Mesenchymal stem cell (in vitro differentiated cells and primary cell): ENCODE results near the gene ACOT9.

Experiments
- DNase-seq: peaks from one replicate; pipeline ENCODE4 v3.0.0-alpha.2; 2013
- H2AFZ ChIP-seq: one replicate; pipeline ENCODE4 v1.6.1; 2013; ENCODE audit warnings: low read depth, mild to moderate bottlenecking, control low read depth, inconsistent platforms, low read length, moderate library complexity
- H2AK5ac ChIP-seq: 2 replicates; pipeline ENCODE4 v1.6.1; 2013; ENCODE audit warnings: low read length, moderate library complexity, mild to moderate bottlenecking, inconsistent platforms; ENCODE audit not compliant: severe bottlenecking
- H2BK120ac ChIP-seq: one replicate; pipeline ENCODE4 v1.6.1; 2013; ENCODE audit warnings: low read depth, mild to moderate bottlenecking, inconsistent platforms, low read length, moderate library complexity
- H2BK12ac ChIP-seq, 2 experiments: one replicate each; pipeline ENCODE4 v1.6.1; 2013; ENCODE audit warnings: inconsistent platforms in 2 of 2, low read length in 2 of 2, mild to moderate bottlenecking in 2 of 2, moderate library complexity in 2 of 2, control low read depth in 1 of 2
- H2BK15ac ChIP-seq: one replicate; pipeline ENCODE4 v1.6.1; 2013; ENCODE audit warnings: mild to moderate bottlenecking, low read depth, inconsistent platforms; ENCODE audit not compliant: poor library complexity, severe bottlenecking
- H2BK5ac ChIP-seq: 2 replicates; pipeline ENCODE4 v1.6.1; 2013; ENCODE audit warnings: low read depth, mild to moderate bottlenecking, low read length, control low read depth, inconsistent platforms; ENCODE audit not compliant: poor library complexity, severe bottlenecking
- H3K14ac ChIP-seq, 2 experiments: one replicate each; pipeline ENCODE4 v1.6.1; 2013; ENCODE audit warnings: inconsistent platforms in 2 of 2, low read length in 2 of 2, control low read depth in 1 of 2, mild to moderate bottlenecking in 1 of 2, moderate library complexity in 1 of 2
- H3K18ac ChIP-seq, 2 experiments: one replicate each; pipeline ENCODE4 v1.6.1; 2013; ENCODE audit warnings: inconsistent platforms in 2 of 2, low read length in 2 of 2, control low read depth in 1 of 2, low read depth in 1 of 2, mild to moderate bottlenecking in 1 of 2
- H3K23ac ChIP-seq, 2 experiments: one replicate each; pipeline ENCODE4 v1.6.1; 2013; ENCODE audit warnings: inconsistent platforms in 2 of 2, low read length in 2 of 2, mild to moderate bottlenecking in 2 of 2, moderate library complexity in 2 of 2, control low read depth in 1 of 2
- H3K27ac ChIP-seq: 2 replicates; pipeline ENCODE4 v1.5.1; 2013; ENCODE audit warnings: mild to moderate bottlenecking, moderate library complexity, low read length, control low read depth, inconsistent platforms; ENCODE audit not compliant: poor library complexity, severe bottlenecking
- H3K27me3 ChIP-seq, 2 experiments: 2 replicates each; pipeline versions ENCODE4 v1.6.1 to v1.7.0; 2013; ENCODE audit warnings: low read length in 2 of 2, mild to moderate bottlenecking in 2 of 2, moderate library complexity in 2 of 2, control low read depth in 1 of 2, inconsistent platforms in 1 of 2; ENCODE audit not compliant: control insufficient read depth in 1 of 2, insufficient read depth in 1 of 2
- H3K36me3 ChIP-seq, 2 experiments: 2 replicates each; pipeline versions ENCODE4 v1.6.1 to v1.7.0; 2013; ENCODE audit warnings: low read length in 2 of 2, control low read depth in 1 of 2, inconsistent platforms in 1 of 2, low read depth in 1 of 2, mild to moderate bottlenecking in 1 of 2; ENCODE audit not compliant: insufficient read depth in 2 of 2, control insufficient read depth in 1 of 2
- H3K4ac ChIP-seq, 2 experiments: one replicate each; pipeline ENCODE4 v1.6.1; 2013; ENCODE audit warnings: inconsistent platforms in 2 of 2, low read length in 2 of 2, mild to moderate bottlenecking in 2 of 2, moderate library complexity in 2 of 2, control low read depth in 1 of 2, low read depth in 1 of 2
- H3K4me1 ChIP-seq: 2 replicates; pipeline ENCODE4 v1.6.1; 2013; ENCODE audit warnings: low read depth, low read length, control low read depth; ENCODE audit not compliant: control insufficient read depth, insufficient read depth
- H3K4me2 ChIP-seq: 2 replicates; pipeline ENCODE4 v1.6.1; 2013; ENCODE audit warnings: low read length, mild to moderate bottlenecking, inconsistent platforms; ENCODE audit not compliant: poor library complexity, severe bottlenecking
- H3K4me3 ChIP-seq, 2 experiments: 2 replicates each; pipeline versions ENCODE4 v1.5.1 to v1.7.0; 2013; ENCODE audit warnings: low read length in 2 of 2, mild to moderate bottlenecking in 2 of 2, control low read depth in 1 of 2, low read depth in 1 of 2; ENCODE audit not compliant: insufficient read depth in 1 of 2
- H3K79me1 ChIP-seq: replicated peaks from 2 replicates; pipeline ENCODE4 v1.6.1; 2013; ENCODE audit warnings: mild to moderate bottlenecking, control low read depth, low read length, inconsistent platforms; ENCODE audit not compliant: poor library complexity, severe bottlenecking
- H3K9ac ChIP-seq: 2 replicates; pipeline ENCODE4 v1.7.0; 2013; ENCODE audit warnings: mild to moderate bottlenecking, low read length, moderate library complexity
- H3K9me3 ChIP-seq: 2 replicates; pipeline ENCODE4 v1.7.0; 2013; ENCODE audit warnings: mild to moderate bottlenecking, low read length; ENCODE audit not compliant: control insufficient read depth
- H4K8ac ChIP-seq: one replicate; pipeline ENCODE4 v1.6.1; 2013; ENCODE audit warnings: inconsistent platforms, mild to moderate bottlenecking, low read length, moderate library complexity
- H4K91ac ChIP-seq: one replicate; pipeline ENCODE4 v1.6.1; 2013; ENCODE audit warnings: mild to moderate bottlenecking, low read length, inconsistent platforms
- WGBS: methylation state at CpG from one replicate; pipeline ENCODE4 v1.1.7; 2013; ENCODE audit warnings: mixed read lengths; 5-methylcytosine and 5-hydroxymethylcytosine counted together

Gene ACOT9

DNA sequence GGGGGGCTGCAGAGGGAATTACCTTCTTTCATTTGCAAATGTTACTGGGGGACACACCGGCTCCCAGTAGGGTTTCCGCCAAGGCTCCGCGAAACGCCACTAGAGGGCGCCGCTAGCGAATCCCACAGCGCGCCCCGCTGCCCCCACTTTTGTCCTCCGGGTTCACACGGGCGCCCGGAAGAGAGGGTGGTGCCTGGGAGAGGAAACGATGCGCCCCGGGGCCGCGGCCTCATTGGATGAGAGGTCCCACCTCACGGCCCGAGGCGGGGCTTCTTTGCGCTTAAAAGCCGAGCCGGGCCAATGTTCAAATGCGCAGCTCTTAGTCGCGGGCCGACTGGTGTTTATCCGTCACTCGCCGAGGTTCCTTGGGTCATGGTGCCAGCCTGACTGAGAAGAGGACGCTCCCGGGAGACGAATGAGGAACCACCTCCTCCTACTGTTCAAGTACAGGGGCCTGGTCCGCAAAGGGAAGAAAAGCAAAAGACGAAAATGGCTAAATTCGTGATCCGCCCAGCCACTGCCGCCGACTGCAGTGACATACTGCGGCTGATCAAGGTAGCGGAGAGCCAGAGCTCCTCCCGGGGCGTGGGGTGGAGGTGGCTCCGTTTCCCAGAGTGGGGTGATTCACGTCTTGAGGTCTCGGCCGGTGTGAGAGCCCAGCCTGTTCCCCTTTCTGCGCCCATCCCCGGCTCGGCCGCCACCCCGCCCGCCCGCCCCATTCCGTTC is 40.0 kb upstream of the ACOT9 start, which contains the start of gene SAT1:
Gene SAT1 (plus strand): TSS at position 311 of the 726 bp plus-strand sequence. CDS start 179 bp downstream, at position 490.
- no peak within 1 kb of the TSS for H2BK15ac ChIP-seq

DNA sequence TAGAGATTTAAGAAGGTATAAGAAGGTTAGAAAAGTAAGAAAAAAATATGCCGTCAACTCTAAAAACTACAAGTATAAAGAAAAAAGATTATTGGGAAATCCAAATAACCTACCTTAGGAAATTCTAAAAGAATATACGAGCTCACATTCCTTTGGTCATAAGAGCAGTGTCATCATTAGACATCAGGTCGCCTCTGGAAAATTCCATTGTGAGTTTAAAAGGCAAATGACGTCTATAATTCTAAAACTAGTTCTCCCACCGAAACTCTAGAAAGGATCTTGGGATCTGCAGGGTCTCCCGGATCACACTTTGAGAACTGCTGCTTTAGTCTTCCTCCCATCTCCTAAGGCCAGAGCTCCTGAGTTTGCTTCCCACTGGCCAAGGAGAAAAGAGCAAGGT is 39.4 kb upstream of the ACOT9 start:
- H3K4me3 ChIP-seq: peak overlapping the region in 1 of 2 experiments; percentile 55
- H3K79me1 ChIP-seq: no peaks in the 10 kb centered on the region
- DNase-seq: peak; percentile 57
- H3K14ac ChIP-seq: no peak overlapping the region
- no peak overlapping the region for H4K91ac ChIP-seq
- H2BK15ac ChIP-seq: no peak overlapping the region
- H2AK5ac ChIP-seq: no peak overlapping the region
- no peak overlapping the region for H3K23ac ChIP-seq
- H3K9ac ChIP-seq: peak overlapping the region; percentile 92
- peak overlapping the region in 1 of 2 experiments; percentile 51 for H3K4ac ChIP-seq
- H3K4me2 ChIP-seq: peak overlapping the region; percentile 34
- H3K27ac ChIP-seq: peak overlapping the region; percentile 68
- peaks cover 0 to 16% of the 10 kb centered on the region in 2 experiments for H3K36me3 ChIP-seq
- H2BK120ac ChIP-seq: no peak overlapping the region
- H2BK12ac ChIP-seq: no peak overlapping the region
- WGBS: 44% methylated on average over 5 of the region's 6 CpGs
- peak overlapping the region; percentile 27 for H4K8ac ChIP-seq
- no peaks in the 10 kb centered on the region for H3K27me3 ChIP-seq
- H3K9me3 ChIP-seq: no peaks in the 10 kb centered on the region
- no peak overlapping the region for H3K18ac ChIP-seq
- H2BK5ac ChIP-seq: no peak overlapping the region
- no peaks in the 10 kb centered on the region for H3K4me1 ChIP-seq
- peak overlapping the region; percentile 63 for H2AFZ ChIP-seq

More for the DNA sequence above, 40.0 kb upstream of the ACOT9 start, which contains the start of gene SAT1:
- H3K4me2 ChIP-seq: peak within 1 kb of the TSS; percentile 34
- no peak within 1 kb of the TSS for H2AK5ac ChIP-seq
- no peak within 1 kb of the TSS for H2BK5ac ChIP-seq
- no peaks in the 10 kb centered on the region for H3K79me1 ChIP-seq
- H2AFZ ChIP-seq: peak within 1 kb of the TSS; percentile 63
- H3K9me3 ChIP-seq: no peaks in the 10 kb centered on the region
- no peak within 1 kb of the TSS for H3K23ac ChIP-seq
- no peak within 1 kb of the TSS for H2BK120ac ChIP-seq
- peak; percentile 97 for DNase-seq
- peak within 1 kb of the TSS; percentile 68 for H3K27ac ChIP-seq
- no peaks in the 10 kb centered on the region for H3K27me3 ChIP-seq
- H3K14ac ChIP-seq: no peak within 1 kb of the TSS
- 0% methylated on average over 40 of the region's 58 CpGs for WGBS
- H4K91ac ChIP-seq: peak within 1 kb of the TSS; percentile 68
- H3K4me1 ChIP-seq: no peaks in the 10 kb centered on the region
- peak within 1 kb of the TSS; percentile 66 to 90 for H3K4me3 ChIP-seq
- H3K4ac ChIP-seq: peak within 1 kb of the TSS in 1 of 2 experiments; percentile 51
- H3K36me3 ChIP-seq: peaks cover 0 to 16% of the 10 kb centered on the region in 2 experiments
- H4K8ac ChIP-seq: peak within 1 kb of the TSS; percentile 27
- H2BK12ac ChIP-seq: no peak within 1 kb of the TSS
- peak within 1 kb of the TSS; percentile 92 for H3K9ac ChIP-seq
- peak within 1 kb of the TSS; percentile 37 to 75 for H3K18ac ChIP-seq

GRCh38 chrX:23779025-23779424 is 35.9 kb upstream of the ACOT9 start:
- H3K9ac ChIP-seq: no peak overlapping the region
- H3K23ac ChIP-seq: no peak overlapping the region
- H3K4me2 ChIP-seq: no peak overlapping the region
- 74% methylated on average over 3 of the region's 4 CpGs for WGBS
- no peak overlapping the region for H3K14ac ChIP-seq
- no peak overlapping the region for H3K18ac ChIP-seq
- H2BK120ac ChIP-seq: no peak overlapping the region
- no peak overlapping the region for H2AK5ac ChIP-seq
- no peak overlapping the region for H4K91ac ChIP-seq
- H3K9me3 ChIP-seq: no peaks in the 10 kb centered on the region
- no peaks in the 10 kb centered on the region for H3K4me1 ChIP-seq
- no peak overlapping the region for H3K27ac ChIP-seq
- no peak overlapping the region for H3K4me3 ChIP-seq
- H2BK5ac ChIP-seq: no peak overlapping the region
- H3K79me1 ChIP-seq: no peaks in the 10 kb centered on the region
- no peak overlapping the region for H3K4ac ChIP-seq
- no peak overlapping the region for H4K8ac ChIP-seq
- H2BK12ac ChIP-seq: no peak overlapping the region
- H2AFZ ChIP-seq: no peak overlapping the region
- H3K27me3 ChIP-seq: no peaks in the 10 kb centered on the region
- peak; percentile 60 for DNase-seq
- no peak overlapping the region for H2BK15ac ChIP-seq
- H3K36me3 ChIP-seq: no peaks in the 10 kb centered on the region

DNA sequence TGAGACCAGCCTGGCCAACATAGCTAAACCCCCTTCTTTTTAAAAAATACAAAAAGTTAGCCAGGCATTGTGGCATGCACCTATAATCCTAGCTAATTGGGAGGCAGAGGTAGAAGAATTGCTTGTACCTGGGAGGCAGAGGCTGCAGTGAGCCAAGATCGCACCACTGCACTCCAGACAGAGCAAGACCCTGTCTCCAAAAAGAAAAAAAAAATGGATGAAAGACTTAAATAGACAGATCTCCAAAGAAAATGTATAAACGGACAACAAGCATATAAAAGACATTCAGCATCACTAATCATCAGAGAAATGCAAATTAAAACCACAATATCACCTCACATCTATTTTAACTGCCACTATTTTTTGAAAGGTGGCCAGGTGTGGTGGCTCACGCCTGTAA is 33.3 kb upstream of the ACOT9 start:
- no peak overlapping the region for H3K18ac ChIP-seq

More for the DNA sequence above, 33.3 kb upstream of the ACOT9 start:
- Histone ChIP-seq H2AK5ac (no peak overlapping the region), H3K4me3 (no peak overlapping the region), H3K14ac (no peak overlapping the region), H3K79me1 (no peaks in the 10 kb centered on the region), H2BK120ac (no peak overlapping the region), H2BK12ac (no peak overlapping the region), H3K4me2 (no peak overlapping the region), H4K91ac (no peak overlapping the region), H3K23ac (no peak overlapping the region), H3K27me3 (no peaks in the 10 kb centered on the region), H2BK5ac (no peak overlapping the region), H3K27ac (no peak overlapping the region), H3K4ac (no peak overlapping the region), H2AFZ (no peak overlapping the region), H2BK15ac (no peak overlapping the region), H3K9ac (no peak overlapping the region), H3K4me1 (no peaks in the 10 kb centered on the region), H3K9me3 (no peaks in the 10 kb centered on the region), H4K8ac (no peak overlapping the region), H3K36me3 (no peaks in the 10 kb centered on the region)
- DNase-seq: no peak
- 100% methylated on average over 1 of the region's 3 CpGs for WGBS
